Measurements from ENCODE around the gene LIN7A. TPM values are rescaled to one million over a fixed set of nuclear protein-coding genes. Genes with fewer than 3 reads are reported as not detected.

The LIN7A gene
- total and polyA plus RNA-seq, 4 donors: 6.0 to 20.6 (median 9.1) TPM

DNA sequence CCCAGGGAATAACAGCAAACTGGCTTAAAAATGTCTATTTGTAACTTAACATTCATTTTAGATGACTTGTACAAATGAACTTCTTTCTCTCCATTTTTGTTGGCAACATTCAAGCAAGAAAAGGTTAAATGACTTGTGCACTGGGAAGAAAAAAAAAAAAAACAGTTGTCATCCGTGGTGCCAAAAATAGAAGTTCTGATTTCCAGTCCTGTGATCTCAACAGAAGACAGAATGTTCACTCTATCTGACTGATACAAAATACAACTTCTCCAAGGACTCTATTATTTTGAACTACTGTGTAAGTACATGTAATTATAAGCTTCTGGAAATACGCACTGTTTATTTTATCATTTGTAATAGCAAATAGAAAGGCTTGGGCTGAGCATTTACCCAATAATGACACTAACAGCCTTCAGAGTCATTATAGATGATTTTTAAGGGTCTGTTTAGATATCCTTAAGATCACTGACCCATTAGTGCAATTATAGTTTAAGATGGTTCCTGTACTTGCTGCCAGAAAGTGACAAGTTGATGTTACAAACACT, 59.9 kb downstream of the LIN7A start:
- Histone ChIP-seq H3K4me3 (ENCODE audit: low read depth in 1 of 3, low read length in 3 of 3) (no peak overlapping the region), H3K9ac (ENCODE audit: low read depth in 1 of 2, low read length in 2 of 2) (no peak overlapping the region), H3K4me1 (ENCODE audit: control insufficient read depth in 4 of 4, insufficient read depth in 4 of 4, low read length in 3 of 4) (no peaks in the 10 kb centered on the region), H3K27ac (ENCODE audit: low read depth in 1 of 2, low read length in 2 of 2) (peak overlapping the region in 1 of 2 donors; percentile 12), H3K27me3 (ENCODE audit: control insufficient read depth in 4 of 4, insufficient read depth in 4 of 4, low read length in 3 of 4) (no peaks in the 10 kb centered on the region), H3K36me3 (ENCODE audit: control insufficient read depth in 4 of 4, insufficient read depth in 3 of 4, low read depth in 1 of 4, low read length in 3 of 4) (no peaks in the 10 kb centered on the region), H3K9me3 (ENCODE audit: control insufficient read depth in 4 of 4, low read length in 3 of 4) (no peaks in the 10 kb centered on the region)
- TF ChIP-seq SP1 (IDR thresholded peaks at IDR 0.05) (peak; percentile 33), RAD21 (IDR thresholded peaks at IDR 0.05) (peak in 1 of 2 donors; percentile 8), YY1 (IDR thresholded peaks at IDR 0.05) (peak; percentile 25), RXRA (IDR thresholded peaks at IDR 0.05) (peak; percentile 51 to 76), NR2F2 (IDR thresholded peaks at IDR 0.05) (no peak)
- 47% methylated on average over 2 of the region's 2 CpGs for WGBS
- DNase-seq (ENCODE audit: low spot score): no peak

DNA sequence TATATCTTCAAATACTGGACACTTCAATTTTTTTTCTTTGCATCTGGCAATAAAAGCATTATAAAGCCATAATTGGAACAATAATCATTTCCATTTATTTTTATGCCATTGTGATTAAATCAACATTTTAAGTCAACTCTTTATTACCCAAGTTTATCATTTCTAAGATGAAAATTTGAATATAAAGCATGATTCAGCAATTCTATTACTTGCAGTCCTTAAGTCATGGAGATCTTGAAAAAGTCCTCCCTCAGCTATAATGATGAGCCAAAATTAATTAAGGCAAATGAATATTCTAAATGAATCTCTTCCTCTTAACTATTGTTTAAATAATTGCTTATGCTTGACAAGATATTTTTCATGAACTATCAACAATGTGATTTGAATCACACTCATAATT, 65.7 kb downstream of the LIN7A start:
- no peaks in the 10 kb centered on the region for H3K27me3 ChIP-seq (ENCODE audit: control insufficient read depth in 4 of 4, insufficient read depth in 4 of 4, low read length in 3 of 4)
- TF ChIP-seq, protein P1, sequence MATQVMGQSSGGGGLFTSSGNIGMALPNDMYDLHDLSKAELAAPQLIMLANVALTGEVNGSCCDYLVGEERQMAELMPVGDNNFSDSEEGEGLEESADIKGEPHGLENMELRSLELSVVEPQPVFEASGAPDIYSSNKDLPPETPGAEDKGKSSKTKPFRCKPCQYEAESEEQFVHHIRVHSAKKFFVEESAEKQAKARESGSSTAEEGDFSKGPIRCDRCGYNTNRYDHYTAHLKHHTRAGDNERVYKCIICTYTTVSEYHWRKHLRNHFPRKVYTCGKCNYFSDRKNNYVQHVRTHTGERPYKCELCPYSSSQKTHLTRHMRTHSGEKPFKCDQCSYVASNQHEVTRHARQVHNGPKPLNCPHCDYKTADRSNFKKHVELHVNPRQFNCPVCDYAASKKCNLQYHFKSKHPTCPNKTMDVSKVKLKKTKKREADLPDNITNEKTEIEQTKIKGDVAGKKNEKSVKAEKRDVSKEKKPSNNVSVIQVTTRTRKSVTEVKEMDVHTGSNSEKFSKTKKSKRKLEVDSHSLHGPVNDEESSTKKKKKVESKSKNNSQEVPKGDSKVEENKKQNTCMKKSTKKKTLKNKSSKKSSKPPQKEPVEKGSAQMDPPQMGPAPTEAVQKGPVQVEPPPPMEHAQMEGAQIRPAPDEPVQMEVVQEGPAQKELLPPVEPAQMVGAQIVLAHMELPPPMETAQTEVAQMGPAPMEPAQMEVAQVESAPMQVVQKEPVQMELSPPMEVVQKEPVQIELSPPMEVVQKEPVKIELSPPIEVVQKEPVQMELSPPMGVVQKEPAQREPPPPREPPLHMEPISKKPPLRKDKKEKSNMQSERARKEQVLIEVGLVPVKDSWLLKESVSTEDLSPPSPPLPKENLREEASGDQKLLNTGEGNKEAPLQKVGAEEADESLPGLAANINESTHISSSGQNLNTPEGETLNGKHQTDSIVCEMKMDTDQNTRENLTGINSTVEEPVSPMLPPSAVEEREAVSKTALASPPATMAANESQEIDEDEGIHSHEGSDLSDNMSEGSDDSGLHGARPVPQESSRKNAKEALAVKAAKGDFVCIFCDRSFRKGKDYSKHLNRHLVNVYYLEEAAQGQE (IDR thresholded peaks at IDR 0.05): no peak
- TF ChIP-seq JUND (IDR thresholded peaks at IDR 0.05) (no peak), RAD21 (IDR thresholded peaks at IDR 0.05) (no peak), GABPA (IDR thresholded peaks at IDR 0.05 in 1 of 2, conservative IDR thresholded peaks at IDR 0.05 in 1 of 2) (no peak), TAF1 (conservative IDR thresholded peaks at IDR 0.05) (no peak), EGR1 (IDR thresholded peaks at IDR 0.05; ENCODE audit: low read depth in 2 of 2) (no peak)
- TF ChIP-seq, protein P2, sequence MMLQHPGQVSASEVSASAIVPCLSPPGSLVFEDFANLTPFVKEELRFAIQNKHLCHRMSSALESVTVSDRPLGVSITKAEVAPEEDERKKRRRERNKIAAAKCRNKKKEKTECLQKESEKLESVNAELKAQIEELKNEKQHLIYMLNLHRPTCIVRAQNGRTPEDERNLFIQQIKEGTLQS (IDR thresholded peaks at IDR 0.05): no peak
- TF ChIP-seq, protein P3, sequence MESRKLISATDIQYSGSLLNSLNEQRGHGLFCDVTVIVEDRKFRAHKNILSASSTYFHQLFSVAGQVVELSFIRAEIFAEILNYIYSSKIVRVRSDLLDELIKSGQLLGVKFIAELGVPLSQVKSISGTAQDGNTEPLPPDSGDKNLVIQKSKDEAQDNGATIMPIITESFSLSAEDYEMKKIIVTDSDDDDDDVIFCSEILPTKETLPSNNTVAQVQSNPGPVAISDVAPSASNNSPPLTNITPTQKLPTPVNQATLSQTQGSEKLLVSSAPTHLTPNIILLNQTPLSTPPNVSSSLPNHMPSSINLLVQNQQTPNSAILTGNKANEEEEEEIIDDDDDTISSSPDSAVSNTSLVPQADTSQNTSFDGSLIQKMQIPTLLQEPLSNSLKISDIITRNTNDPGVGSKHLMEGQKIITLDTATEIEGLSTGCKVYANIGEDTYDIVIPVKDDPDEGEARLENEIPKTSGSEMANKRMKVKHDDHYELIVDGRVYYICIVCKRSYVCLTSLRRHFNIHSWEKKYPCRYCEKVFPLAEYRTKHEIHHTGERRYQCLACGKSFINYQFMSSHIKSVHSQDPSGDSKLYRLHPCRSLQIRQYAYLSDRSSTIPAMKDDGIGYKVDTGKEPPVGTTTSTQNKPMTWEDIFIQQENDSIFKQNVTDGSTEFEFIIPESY (IDR thresholded peaks at IDR 0.05): no peak
- H3K9me3 ChIP-seq (ENCODE audit: control insufficient read depth in 4 of 4, low read length in 3 of 4): no peaks in the 10 kb centered on the region
- DNase-seq (ENCODE audit: low spot score): no peak
- no peak overlapping the region for H3K9ac ChIP-seq (ENCODE audit: low read depth in 1 of 2, low read length in 2 of 2)
- no peaks in the 10 kb centered on the region for H3K36me3 ChIP-seq (ENCODE audit: control insufficient read depth in 4 of 4, insufficient read depth in 3 of 4, low read depth in 1 of 4, low read length in 3 of 4)
- peaks cover 0 to 3% (median 0%) of the 10 kb centered on the region in 4 donors for H3K4me1 ChIP-seq (ENCODE audit: control insufficient read depth in 4 of 4, insufficient read depth in 4 of 4, low read length in 3 of 4)
- no peak overlapping the region for H3K4me3 ChIP-seq (ENCODE audit: low read depth in 1 of 3, low read length in 3 of 3)
- no peak overlapping the region for H3K27ac ChIP-seq (ENCODE audit: low read depth in 1 of 2, low read length in 2 of 2)

DNA sequence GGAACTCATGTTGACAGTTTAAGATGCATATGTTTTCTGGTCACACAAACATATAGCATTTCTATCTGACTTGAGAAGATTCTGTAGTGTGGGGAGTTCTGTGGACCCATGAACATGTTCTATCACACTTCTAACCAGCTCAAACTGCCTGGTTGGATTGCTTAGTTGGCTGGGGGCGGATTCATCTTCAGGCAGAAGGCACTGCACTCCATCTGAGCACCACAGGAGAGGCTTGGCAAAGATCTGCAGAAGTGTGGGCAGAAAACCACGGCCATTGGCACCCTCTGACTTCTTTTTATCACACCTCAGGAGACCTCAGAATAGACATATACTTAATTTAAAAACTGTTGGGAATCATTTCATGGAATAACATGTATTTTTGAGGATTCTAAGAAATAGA, 68.5 kb downstream of the LIN7A start:
- no peaks in the 10 kb centered on the region for H3K36me3 ChIP-seq (ENCODE audit: control insufficient read depth in 4 of 4, insufficient read depth in 3 of 4, low read depth in 1 of 4, low read length in 3 of 4)
- H3K4me3 ChIP-seq (ENCODE audit: low read depth in 1 of 3, low read length in 3 of 3): no peak overlapping the region
- 89% methylated on average over 2 of the region's 2 CpGs for WGBS
- H3K9me3 ChIP-seq (ENCODE audit: control insufficient read depth in 4 of 4, low read length in 3 of 4): no peaks in the 10 kb centered on the region
- DNase-seq (ENCODE audit: low spot score): no peak
- no peak overlapping the region for H3K9ac ChIP-seq (ENCODE audit: low read depth in 1 of 2, low read length in 2 of 2)
- H3K4me1 ChIP-seq (ENCODE audit: control insufficient read depth in 4 of 4, insufficient read depth in 4 of 4, low read length in 3 of 4): peaks cover 0 to 3% (median 0%) of the 10 kb centered on the region in 4 donors
- H3K27me3 ChIP-seq (ENCODE audit: control insufficient read depth in 4 of 4, insufficient read depth in 4 of 4, low read length in 3 of 4): no peaks in the 10 kb centered on the region
- H3K27ac ChIP-seq (ENCODE audit: low read depth in 1 of 2, low read length in 2 of 2): no peak overlapping the region
- TF ChIP-seq FOXA1 (IDR thresholded peaks at IDR 0.05) (no peak), EGR1 (IDR thresholded peaks at IDR 0.05; ENCODE audit: low read depth in 2 of 2) (no peak), YY1 (IDR thresholded peaks at IDR 0.05) (no peak), HNF4A (conservative IDR thresholded peaks at IDR 0.05) (no peak), JUND (IDR thresholded peaks at IDR 0.05) (no peak), GABPA (IDR thresholded peaks at IDR 0.05 in 1 of 2, conservative IDR thresholded peaks at IDR 0.05 in 1 of 2) (no peak), HNF4G (IDR thresholded peaks at IDR 0.05) (no peak), TAF1 (conservative IDR thresholded peaks at IDR 0.05) (no peak), NR2F2 (IDR thresholded peaks at IDR 0.05) (no peak), SP1 (IDR thresholded peaks at IDR 0.05) (no peak), RXRA (IDR thresholded peaks at IDR 0.05) (no peak), FOXA2 (IDR thresholded peaks at IDR 0.05) (no peak)
- TF ChIP-seq, protein P1 (IDR thresholded peaks at IDR 0.05): no peak
- TF ChIP-seq, protein P4, sequence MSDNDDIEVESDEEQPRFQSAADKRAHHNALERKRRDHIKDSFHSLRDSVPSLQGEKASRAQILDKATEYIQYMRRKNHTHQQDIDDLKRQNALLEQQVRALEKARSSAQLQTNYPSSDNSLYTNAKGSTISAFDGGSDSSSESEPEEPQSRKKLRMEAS (IDR thresholded peaks at IDR 0.05): no peak
